A673 (cell line): ENCODE data around the gene C1orf115. TPM values are rescaled to one million over a fixed set of nuclear protein-coding genes. Genes with fewer than 3 reads are reported as not detected.

Experiments used
- BruUV-seq: library from RNA; stranded (reverse); fragments of 400-500 nt; replicated peaks from 2 replicates; lab custom pipeline; 2021; lab: Mats Ljungman, UMichigan
- CTCF ChIA-PET: fragments of 300-600 bp; sonication (Branson Sonifier 250); formaldehyde crosslinking; loops from one replicate; lab custom pipeline; 2022; ENCODE audit warnings: antibody characterized with exemption; lab: Charles Lee
- POLR2A ChIA-PET: fragments of 300-600 bp; sonication (Branson Sonifier 250); formaldehyde crosslinking; loops from one replicate; lab custom pipeline; 2022; ENCODE audit warnings: antibody characterized with exemption; ENCODE audit not compliant: low non-redundant PET; lab: Charles Lee
- DNase-seq: peaks from one replicate; pipeline ENCODE4 v3.0.0-alpha.2; 2015; ENCODE audit warnings: low spot score
- H3K27ac ChIP-seq: fragments of 200-600 bp; sonication (generic); 2 replicates; pipeline ENCODE4 v1.5.1; 2016; ENCODE audit warnings: mixed run types, low read depth, mild to moderate bottlenecking, mixed read lengths, antibody characterized with exemption, low read length; ENCODE audit not compliant: poor library complexity, severe bottlenecking
- H3K27me3 ChIP-seq: fragments of 200-600 bp; sonication (generic); replicated peaks from 2 replicates; pipeline ENCODE4 v1.6.1; 2017; ENCODE audit warnings: mixed run types, low read depth, mild to moderate bottlenecking, mixed read lengths, antibody characterized with exemption, low read length; ENCODE audit not compliant: insufficient read depth, poor library complexity
- H3K36me3 ChIP-seq: fragments of 200-600 bp; sonication (generic); 2 replicates; pipeline ENCODE4 v1.6.1; 2016; ENCODE audit warnings: mixed run types, mild to moderate bottlenecking, mixed read lengths, antibody characterized with exemption, low read length; ENCODE audit not compliant: insufficient read depth, poor library complexity, severe bottlenecking
- H3K4me1 ChIP-seq: fragments of 200-600 bp; sonication (generic); 2 replicates; pipeline ENCODE4 v1.6.1; 2017; ENCODE audit warnings: mixed run types, mild to moderate bottlenecking, mixed read lengths, antibody characterized with exemption, low read length; ENCODE audit not compliant: insufficient read depth, poor library complexity, severe bottlenecking
- H3K4me3 ChIP-seq: fragments of 200-600 bp; sonication (generic); 2 replicates; pipeline ENCODE4 v1.5.1; 2016; ENCODE audit warnings: low read depth, mixed run types, mild to moderate bottlenecking, mixed read lengths, low read length; ENCODE audit not compliant: poor library complexity, severe bottlenecking
- H3K9me3 ChIP-seq: fragments of 200-600 bp; sonication (generic); 2 replicates; pipeline ENCODE4 v1.6.1; 2016; ENCODE audit warnings: mixed run types, low read depth, mild to moderate bottlenecking, mixed read lengths, antibody characterized with exemption, low read length; ENCODE audit not compliant: poor library complexity, severe bottlenecking
- CTCF ChIP-seq: fragments of 300-800, 200-600 bp; sonication (generic); conservative IDR thresholded peaks from 2 replicates; pipeline ENCODE4 v1.5.1; 2017; ENCODE audit warnings: low read depth, mild to moderate bottlenecking, antibody characterized with exemption, low read length, moderate library complexity, mixed read lengths
- EZH2 ChIP-seq: fragments of 200-600 bp; sonication (generic); IDR thresholded peaks from 2 replicates; pipeline ENCODE4 v1.6.1; 2017; ENCODE audit warnings: borderline replicate concordance, low read depth, mild to moderate bottlenecking, mixed read lengths, antibody characterized with exemption, low read length; ENCODE audit not compliant: poor library complexity, severe bottlenecking
- intact Hi-C: fragments of 100-400 bp; cut with micrococcal nuclease; formaldehyde crosslinking; loops from one replicate; pipeline ENCODE4 v1.10.0; 2022; ENCODE audit not compliant: unreplicated experiment
- total RNA-seq: library from RNA; stranded (reverse); gene quantifications from 2 replicates; pipeline ENCODE4 v1.2.3, GENCODE V29; 2021

Gene C1orf115
- total RNA-seq, 1 experiment from 2014 or later: 0.11 TPM

DNA sequence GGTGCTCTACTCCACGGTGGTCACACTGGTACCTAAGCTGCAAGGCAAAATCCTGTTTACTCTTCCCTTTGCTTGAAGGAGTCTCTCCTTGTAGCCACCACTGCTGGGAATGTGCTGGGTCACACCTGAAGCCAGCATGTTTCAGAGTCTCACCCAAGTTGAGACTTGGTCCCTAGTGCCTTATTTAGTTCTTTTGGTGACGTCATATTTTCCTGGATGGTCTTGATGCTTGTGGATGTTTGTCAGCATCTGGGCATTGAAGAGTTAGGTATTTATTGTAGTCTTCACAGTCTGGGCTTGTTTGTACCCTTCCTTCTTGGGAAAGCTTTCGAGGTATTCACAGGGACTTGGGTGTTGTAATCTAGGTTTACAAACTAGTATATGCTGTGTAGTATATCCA lies 52.4 kb downstream of the C1orf115 start:
- Histone ChIP-seq H3K27me3 (peaks cover 14% of the 10 kb centered on the region), H3K36me3 (no peaks in the 10 kb centered on the region), H3K4me1 (no peaks in the 10 kb centered on the region), H3K9me3 (no peaks in the 10 kb centered on the region), H3K27ac (no peak overlapping the region), H3K4me3 (no peak overlapping the region)
- ChIA-PET CTCF (no interaction called here), POLR2A (no interaction called here)
- DNase-seq: no peak
- intact Hi-C loops: no loop called here
- no TSS peak for BruUV-seq
- TF ChIP-seq CTCF (no peak), EZH2 (no peak)

GRCh38 chr1:220746851-220747250 lies 56.7 kb downstream of the C1orf115 start:
- no peaks in the 10 kb centered on the region for H3K4me1 ChIP-seq
- DNase-seq: no peak
- no TSS peak for BruUV-seq
- no peak for TF ChIP-seq EZH2
- intact Hi-C loops: no loop called here
- peaks cover 34% of the 10 kb centered on the region for H3K27me3 ChIP-seq
- H3K9me3 ChIP-seq: no peaks in the 10 kb centered on the region
- H3K36me3 ChIP-seq: no peaks in the 10 kb centered on the region
- CTCF ChIA-PET: no interaction called here
- no peak overlapping the region for H3K27ac ChIP-seq
- POLR2A ChIA-PET: no interaction called here
- no peak overlapping the region for H3K4me3 ChIP-seq

GRCh38 chr1:220747437-220748088 lies 57.4 kb downstream of the C1orf115 start:
- H3K4me3 ChIP-seq: no peak overlapping the region
- no peaks in the 10 kb centered on the region for H3K36me3 ChIP-seq
- no peaks in the 10 kb centered on the region for H3K9me3 ChIP-seq
- H3K27me3 ChIP-seq: peaks cover 34% of the 10 kb centered on the region
- POLR2A ChIA-PET: interaction anchor here (0.6 kb wide), 1 partner anchor 616 kb away, joined by 13 read pairs; no protein-coding TSS in a partner anchor
- intact Hi-C loops: no loop called here
- H3K4me1 ChIP-seq: no peaks in the 10 kb centered on the region
- no peak overlapping the region for H3K27ac ChIP-seq
- no TSS peak for BruUV-seq
- TF ChIP-seq CTCF (no peak), EZH2 (no peak)
- CTCF ChIA-PET: interaction anchor here (1.9 kb wide), 1 partner anchor 14 kb away, joined by 6 read pairs; no protein-coding TSS in a partner anchor
- no peak for DNase-seq
